Femur (tissue), 1 donor: ENCODE results near the gene GNAT1.

Experiments used
- DNase-seq: peaks from one replicate; pipeline ENCODE4 v3.0.0-alpha.2; 2017

Gene GNAT1

DNA sequence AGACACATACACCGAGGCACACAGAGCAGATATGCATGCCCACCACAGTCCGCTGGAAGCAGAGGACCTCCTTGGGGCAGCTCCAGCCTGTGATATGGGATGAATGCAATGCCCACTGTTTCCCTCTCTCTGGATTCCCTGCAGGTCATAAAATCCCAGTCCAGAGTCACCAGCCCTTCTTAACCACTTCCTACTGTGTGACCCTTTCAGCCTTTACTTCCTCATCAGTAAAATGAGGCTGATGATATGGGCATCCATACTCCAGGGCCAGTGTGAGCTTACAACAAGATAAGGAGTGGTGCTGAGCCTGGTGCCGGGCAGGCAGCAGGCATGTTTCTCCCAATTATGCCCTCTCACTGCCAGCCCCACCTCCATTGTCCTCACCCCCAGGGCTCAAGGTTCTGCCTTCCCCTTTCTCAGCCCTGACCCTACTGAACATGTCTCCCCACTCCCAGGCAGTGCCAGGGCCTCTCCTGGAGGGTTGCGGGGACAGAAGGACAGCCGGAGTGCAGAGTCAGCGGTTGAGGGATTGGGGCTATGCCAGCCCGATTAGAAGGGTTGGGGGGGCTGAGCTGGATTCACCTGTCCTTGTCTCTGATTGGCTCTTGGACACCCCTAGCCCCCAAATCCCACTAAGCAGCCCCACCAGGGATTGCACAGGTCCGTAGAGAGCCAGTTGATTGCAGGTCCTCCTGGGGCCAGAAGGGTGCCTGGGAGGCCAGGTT is at the start of gene GNAT1:
TSS of gene GNAT1 (plus strand) at position 675 of the 725 bp plus-strand sequence. CDS start 116 bp downstream, outside the sequence.
- DNase-seq, result no peak

DNA sequence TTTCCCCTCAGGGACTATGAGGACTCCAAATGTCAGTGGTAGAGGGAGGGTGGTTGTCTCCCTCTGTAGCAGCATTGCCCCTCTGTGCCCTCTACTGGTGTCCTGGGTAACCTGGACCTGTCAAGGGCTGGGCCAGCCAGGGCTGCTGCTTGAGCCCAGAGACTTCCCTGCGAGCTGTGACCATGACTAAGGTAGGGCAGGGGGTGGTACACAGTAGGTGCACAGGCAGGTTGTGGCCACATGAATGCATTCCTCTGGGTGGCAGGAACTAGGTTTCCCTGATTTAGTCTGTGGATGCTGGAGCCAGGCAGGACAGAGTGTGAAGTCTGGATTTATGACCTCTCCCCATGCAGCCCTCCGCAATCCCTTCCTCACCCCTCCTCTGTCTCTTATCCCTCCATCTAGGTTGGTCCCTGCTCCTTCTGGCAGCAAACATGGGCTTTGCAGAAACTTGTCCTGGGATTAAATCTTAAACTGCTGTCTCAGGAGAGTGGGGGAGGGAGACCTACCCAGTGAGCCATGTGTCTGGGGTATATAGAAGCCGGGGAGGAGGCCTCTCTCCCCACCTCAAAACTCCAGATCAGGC is 45.0 kb upstream of the GNAT1 start:
- no peak for DNase-seq

DNA sequence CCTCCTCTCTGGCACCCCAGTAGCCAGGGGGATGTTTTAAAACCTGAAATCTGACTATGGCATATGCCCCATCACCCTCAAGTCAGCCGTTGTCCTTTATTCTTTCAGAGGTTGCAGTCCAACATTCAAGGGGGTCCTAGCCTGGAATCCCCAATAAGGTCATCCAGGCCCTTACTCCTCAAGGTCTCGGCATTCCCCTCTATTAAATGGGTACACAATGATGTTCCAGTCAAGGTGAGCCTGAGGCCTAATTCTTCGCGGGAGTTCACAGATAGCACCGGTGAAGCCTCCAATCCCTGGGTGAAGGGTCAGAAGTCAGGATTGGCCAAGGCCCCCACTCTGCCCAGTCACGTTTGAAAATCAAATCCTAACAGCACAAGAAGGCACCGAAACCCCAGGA is 44.4 kb upstream of the GNAT1 start:
- DNase-seq, result no peak

DNA sequence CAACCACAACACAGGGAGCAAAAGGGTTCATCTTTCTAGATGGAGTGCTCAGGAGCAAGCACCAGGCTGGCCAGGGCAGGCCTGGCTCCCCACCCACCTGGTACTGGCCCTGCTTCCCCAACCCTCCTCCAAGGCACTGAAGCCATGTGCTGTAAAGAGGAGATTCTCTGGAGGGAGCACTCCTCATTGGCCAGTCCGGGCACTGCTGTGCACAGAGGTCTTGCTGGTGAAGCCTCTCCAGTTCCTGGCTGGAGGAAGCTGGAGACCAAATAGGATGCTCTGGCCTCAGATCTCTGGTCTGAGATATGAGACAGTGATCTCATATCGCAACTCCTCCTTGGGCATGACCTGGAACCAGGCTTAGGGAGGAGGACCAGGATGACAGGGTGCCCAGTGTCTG is 44.0 kb upstream of the GNAT1 start:
- DNase-seq, result no peak

DNA sequence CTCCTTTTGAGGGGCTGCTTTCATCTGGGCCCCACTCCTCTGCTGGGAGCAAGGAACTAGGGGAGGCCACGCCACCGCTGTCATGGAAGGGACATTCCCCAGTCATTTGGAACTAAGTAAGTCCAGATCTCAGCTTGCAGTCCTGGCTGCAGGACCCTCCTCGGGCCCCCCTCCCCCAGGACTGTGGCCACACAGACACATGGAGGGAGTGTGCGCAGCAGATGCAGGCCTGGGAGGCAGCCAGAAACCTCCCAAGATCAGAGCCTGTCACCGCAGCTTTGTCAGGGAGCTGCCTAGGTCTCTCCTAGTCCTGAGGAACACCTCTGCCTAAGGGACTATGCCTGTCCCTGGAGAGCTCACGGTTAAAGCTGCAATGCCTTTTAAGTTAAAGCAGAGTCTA is 43.5 kb upstream of the GNAT1 start:
- no peak for DNase-seq

DNA sequence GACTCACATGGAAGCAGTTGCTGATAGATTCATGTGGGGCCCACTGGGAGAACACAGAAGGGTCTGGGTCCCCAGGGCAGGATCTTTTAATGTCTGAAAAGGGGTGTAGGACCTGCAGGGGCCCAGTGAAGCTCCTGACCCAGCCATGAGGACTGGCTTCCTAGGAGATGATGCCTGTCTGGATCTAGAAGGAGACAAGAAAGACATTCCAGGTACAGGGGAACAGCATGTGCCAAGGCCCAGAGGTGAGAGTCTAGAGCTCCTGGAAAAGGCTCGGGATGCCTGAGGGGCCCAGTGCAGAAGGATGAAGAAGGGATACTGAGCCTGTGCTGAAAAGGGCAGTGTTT is 41.0 kb upstream of the GNAT1 start:
- no peak for DNase-seq

- peak; percentile 81 for DNase-seq
Measured at GRCh38 chr3:50150863-50151686, 40.3 kb upstream of the GNAT1 start.

- no peak for DNase-seq
Measured at GRCh38 chr3:50151728-50152127, 39.7 kb upstream of the GNAT1 start.

GRCh38 chr3:50153782-50154475 is 37.5 kb upstream of the GNAT1 start:
- DNase-seq, result no peak

GRCh38 chr3:50154476-50154839 is 37.0 kb upstream of the GNAT1 start:
- DNase-seq, result no peak

DNA sequence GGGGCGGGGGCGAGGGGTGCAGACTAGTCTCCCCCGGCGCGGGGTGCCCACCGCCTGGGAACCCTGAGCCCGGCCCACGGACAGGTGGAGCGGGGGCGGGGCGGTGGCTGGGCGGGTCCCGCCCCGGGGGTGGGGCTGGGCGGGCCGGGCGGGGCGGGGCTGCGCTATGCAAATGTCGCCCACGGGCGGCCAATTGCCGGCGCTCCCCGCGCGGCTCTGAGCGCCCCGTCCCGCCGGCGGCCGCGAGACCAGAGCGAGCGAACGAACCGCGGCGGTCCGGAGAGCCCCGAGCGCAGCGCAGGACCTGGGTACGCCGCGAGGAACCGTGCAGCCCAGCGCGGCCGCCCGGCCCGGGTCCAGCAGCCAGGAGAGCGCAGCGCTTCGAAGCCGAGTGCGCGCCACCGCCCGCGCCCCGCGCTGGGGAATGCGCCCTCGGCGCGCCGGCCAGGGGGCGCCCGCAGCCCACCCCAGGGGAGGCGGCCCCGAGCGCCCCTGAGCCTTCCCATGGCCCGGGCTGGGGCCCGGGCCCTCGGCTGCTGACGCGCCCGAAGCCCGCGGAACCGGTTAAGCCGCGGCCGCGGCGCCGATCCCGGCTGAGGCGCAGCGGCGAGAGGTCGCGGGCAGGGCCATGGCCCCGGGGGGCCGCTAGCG is 36.4 kb upstream of the GNAT1 start, which contains the start of gene SEMA3F:
TSS of gene SEMA3F (plus strand) at position 485 of the 651 bp plus-strand sequence. CDS start 4,299 bp downstream, outside the sequence.
- DNase-seq, result peak; percentile 75

- DNase-seq, result no peak
Measured at GRCh38 chr3:50155491-50155878, 35.9 kb upstream of the GNAT1 start.

- no peak for DNase-seq
Measured at GRCh38 chr3:50155891-50156290, 35.5 kb upstream of the GNAT1 start.

DNA sequence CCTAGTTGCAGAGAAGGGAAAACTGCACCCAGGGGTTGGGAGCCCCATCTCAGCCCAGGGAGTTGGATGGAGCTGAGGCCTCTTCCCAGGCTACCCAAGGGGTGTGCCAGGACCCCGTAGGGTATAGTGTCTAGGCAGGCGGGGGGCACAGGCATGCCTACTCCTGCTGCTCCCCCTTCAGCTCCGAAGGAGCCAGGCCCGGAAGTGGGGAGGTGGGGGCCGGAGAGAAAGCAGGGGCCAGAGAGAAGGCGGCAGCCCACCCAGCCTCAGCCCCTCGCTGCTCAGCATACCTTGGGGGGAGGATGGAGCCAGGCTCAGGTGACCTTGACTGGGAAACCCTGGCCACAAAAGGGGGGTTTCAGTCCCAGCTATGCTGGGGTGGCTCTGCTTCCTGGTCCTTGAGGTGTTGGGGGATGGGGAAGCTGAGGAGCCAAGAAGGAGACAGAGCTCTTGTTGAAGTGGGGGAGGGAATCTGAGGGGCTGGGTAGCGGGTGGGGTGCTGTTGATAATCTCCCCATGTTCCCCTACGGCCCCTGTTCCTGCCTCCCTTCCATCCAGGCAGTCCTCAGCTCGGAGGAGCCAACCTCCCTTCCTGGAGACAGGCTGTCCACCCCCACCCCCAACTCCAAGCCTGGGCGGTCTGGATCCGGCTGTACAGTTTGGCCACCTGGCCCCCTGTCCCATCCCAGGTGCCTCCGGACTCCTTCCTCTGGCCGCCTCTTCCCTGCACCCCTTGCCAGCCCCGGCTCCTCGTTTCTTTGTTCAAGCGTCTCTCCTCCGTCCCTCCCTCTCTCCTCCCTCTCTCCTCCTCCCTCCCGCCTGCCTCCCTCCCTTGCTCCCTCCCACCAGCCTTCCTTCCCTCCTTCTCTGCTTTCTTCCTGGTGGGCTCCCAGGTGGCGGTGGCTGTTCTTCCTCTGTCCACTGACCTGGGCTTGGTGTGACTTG is 34.6 kb upstream of the GNAT1 start:
- DNase-seq, result peak; percentile 75

DNA sequence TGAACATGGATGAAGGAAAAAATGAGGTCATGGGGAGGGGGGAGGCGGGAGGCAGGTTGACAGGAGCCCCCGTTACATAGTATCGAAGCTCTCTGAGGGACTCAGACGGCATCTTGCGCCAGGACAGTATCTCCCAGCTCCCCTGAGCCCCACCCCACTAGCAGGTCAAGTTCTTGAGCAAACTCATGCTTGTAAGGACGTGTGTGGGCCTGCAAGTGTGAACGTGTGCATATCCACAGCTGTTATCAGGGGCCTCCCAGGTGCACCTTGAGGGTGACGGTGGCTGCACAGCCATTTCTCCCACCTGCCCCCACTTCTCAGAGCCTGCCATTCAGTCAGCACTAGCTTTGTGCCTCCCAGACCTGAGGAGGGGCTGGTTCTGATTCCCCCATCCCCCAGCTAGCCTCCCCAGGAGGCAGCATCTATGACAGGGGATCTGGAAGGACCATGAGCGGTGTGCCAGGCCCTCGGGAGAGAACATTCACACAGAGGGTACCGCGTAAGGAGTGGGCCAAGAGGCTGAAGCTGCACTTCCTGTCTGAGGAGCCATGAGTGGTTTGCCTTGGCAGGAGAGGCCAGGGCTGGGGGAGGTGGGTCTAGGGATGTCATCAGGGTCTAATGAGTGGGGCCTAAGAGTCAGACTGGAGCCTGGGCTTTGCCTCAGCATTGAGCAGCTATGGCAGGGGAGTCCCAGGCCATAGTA is 33.4 kb upstream of the GNAT1 start:
- DNase-seq, result no peak

- no peak for DNase-seq
Measured at GRCh38 chr3:50158530-50159146, 32.8 kb upstream of the GNAT1 start.

- DNase-seq, result no peak
Measured at GRCh38 chr3:50160561-50160983, 30.8 kb upstream of the GNAT1 start.

- DNase-seq, result no peak
Measured at GRCh38 chr3:50161320-50161719, 30.1 kb upstream of the GNAT1 start.

DNA sequence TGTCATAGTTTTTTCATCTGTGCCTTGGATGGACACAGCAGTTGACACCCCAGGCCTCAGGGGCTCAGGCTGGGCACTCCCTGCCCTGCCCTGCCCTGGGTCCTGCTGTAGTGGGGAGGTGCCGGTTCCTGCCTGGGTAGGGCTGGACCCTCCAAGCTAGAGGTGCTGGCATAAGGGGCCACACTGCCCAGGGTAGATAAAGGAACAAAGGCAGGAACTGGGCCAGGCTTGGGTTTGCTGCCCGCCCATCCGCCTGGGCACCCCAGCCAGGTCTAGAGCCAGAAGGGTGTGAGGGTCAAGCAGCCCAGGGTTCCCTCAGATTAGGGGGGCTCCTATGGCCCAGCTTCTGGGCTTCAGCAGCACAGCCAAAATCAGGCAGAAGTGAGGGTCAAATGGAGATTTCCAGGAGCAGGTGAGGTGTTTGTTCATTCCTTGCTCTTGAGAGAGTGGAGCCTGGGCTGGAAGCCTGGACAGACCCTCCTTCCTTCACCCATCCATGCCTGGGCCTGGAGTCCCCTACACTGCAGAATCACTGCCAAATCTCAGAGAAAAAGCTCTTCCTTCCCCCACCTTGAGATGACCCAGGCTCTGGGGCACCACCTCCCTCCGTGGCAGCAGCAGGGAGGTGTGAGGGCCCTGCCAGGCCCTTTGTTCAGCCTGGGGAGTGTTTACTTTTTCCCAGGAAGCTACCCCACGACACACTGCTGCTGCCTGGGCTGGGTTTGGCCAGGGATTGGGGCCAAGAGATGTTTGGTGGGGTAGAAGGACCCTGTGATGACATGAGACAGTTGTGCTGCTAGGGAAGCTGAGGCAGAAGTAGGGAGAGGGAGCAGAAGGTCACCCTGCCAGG is 29.2 kb upstream of the GNAT1 start:
- no peak for DNase-seq
